ENCODE data around the gene TFR2.

GRCh38 chr7:100578246-100579183, 62.8 kb downstream of the TFR2 start:
- no peak for TF ChIP-seq POLR2A (IDR thresholded peaks at IDR 0.05)
- no peak for TF ChIP-seq CTCF (IDR thresholded peaks at IDR 0.05)
